IPS-15b (cell line): Measurements from ENCODE around the gene SLC25A39.
"Not testable (repeated sequence)": the region's sequence is repeated elsewhere in the genome, so short reads cannot be mapped to it uniquely, and the experiment has no call there.

Source experiments
- H3K27me3 ChIP-seq: one replicate; pipeline ENCODE4 v1.6.1; 2013; ENCODE audit warnings: low read length; ENCODE audit not compliant: control insufficient read depth, insufficient read depth
- H3K36me3 ChIP-seq: one replicate; pipeline ENCODE4 v1.6.1; 2013; ENCODE audit warnings: low read length; ENCODE audit not compliant: control insufficient read depth, insufficient read depth
- H3K4me1 ChIP-seq: one replicate; pipeline ENCODE4 v1.6.1; 2013; ENCODE audit warnings: mild to moderate bottlenecking, low read length; ENCODE audit not compliant: control insufficient read depth, insufficient read depth
- H3K4me3 ChIP-seq: one replicate; pipeline ENCODE4 v1.5.1; 2013; ENCODE audit warnings: low read depth, low read length
- H3K9ac ChIP-seq: one replicate; pipeline ENCODE4 v1.6.1; 2013; ENCODE audit warnings: low read depth, mild to moderate bottlenecking, low read length
- H3K9me3 ChIP-seq: one replicate; pipeline ENCODE4 v1.6.1; 2013; ENCODE audit warnings: mild to moderate bottlenecking, low read length; ENCODE audit not compliant: control insufficient read depth, insufficient read depth

The SLC25A39 gene

DNA sequence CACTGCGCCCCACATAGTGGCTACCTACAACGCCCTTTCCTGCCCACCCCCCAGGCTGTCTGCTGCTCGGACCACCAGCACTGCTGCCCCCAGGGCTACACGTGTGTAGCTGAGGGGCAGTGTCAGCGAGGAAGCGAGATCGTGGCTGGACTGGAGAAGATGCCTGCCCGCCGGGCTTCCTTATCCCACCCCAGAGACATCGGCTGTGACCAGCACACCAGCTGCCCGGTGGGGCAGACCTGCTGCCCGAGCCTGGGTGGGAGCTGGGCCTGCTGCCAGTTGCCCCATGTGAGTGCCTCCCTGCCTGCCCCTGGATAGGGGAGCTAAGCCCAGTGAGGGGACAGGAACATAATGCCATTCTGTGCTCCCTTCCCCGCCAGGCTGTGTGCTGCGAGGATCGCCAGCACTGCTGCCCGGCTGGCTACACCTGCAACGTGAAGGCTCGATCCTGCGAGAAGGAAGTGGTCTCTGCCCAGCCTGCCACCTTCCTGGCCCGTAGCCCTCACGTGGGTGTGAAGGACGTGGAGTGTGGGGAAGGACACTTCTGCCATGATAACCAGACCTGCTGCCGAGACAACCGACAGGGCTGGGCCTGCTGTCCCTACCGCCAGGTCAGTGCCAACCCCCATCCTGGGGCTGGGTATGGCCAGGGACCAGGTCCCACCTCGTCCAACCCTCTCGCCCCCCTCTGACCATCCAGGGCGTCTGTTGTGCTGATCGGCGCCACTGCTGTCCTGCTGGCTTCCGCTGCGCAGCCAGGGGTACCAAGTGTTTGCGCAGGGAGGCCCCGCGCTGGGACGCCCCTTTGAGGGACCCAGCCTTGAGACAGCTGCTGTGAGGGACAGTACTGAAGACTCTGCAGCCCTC lies 27.6 kb upstream of the SLC25A39 start:
- Histone ChIP-seq H3K9me3 (no peaks in the 10 kb centered on the region), H3K27me3 (no peaks in the 10 kb centered on the region), H3K36me3 (peaks cover 23% of the 10 kb centered on the region), H3K4me3 (no peak overlapping the region), H3K4me1 (no peaks in the 10 kb centered on the region), H3K9ac (no peak overlapping the region)

- Histone ChIP-seq H3K4me1 (no peaks in the 10 kb centered on the region), H3K4me3 (no peak overlapping the region), H3K36me3 (peaks cover 23% of the 10 kb centered on the region), H3K9me3 (no peaks in the 10 kb centered on the region), H3K27me3 (no peaks in the 10 kb centered on the region), H3K9ac (no peak overlapping the region)
Measured at GRCh38 chr17:44351464-44351863, 26.8 kb upstream of the SLC25A39 start.

GRCh38 chr17:44350733-44351226 lies 26.2 kb upstream of the SLC25A39 start:
- Histone ChIP-seq H3K36me3 (peaks cover 23% of the 10 kb centered on the region), H3K27me3 (no peaks in the 10 kb centered on the region), H3K9me3 (no peaks in the 10 kb centered on the region), H3K4me3 (no peak overlapping the region), H3K9ac (no peak overlapping the region), H3K4me1 (peaks cover 5% of the 10 kb centered on the region)

- Histone ChIP-seq H3K27me3 (no peaks in the 10 kb centered on the region), H3K9me3 (no peaks in the 10 kb centered on the region), H3K4me1 (peaks cover 5% of the 10 kb centered on the region), H3K4me3 (no peak overlapping the region), H3K9ac (no peak overlapping the region), H3K36me3 (peaks cover 23% of the 10 kb centered on the region)
Measured at GRCh38 chr17:44349553-44350070, 25.0 kb upstream of the SLC25A39 start.

DNA sequence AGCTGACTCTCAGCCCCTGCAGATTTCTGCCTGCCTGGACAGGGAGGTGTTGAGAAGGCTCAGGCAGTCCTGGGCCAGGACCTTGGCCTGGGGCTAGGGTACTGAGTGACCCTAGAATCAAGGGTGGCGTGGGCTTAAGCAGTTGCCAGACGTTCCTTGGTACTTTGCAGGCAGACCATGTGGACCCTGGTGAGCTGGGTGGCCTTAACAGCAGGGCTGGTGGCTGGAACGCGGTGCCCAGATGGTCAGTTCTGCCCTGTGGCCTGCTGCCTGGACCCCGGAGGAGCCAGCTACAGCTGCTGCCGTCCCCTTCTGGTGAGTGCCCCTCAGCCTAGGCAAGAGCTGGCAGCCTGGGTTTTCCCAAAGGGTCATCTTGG lies 24.4 kb upstream of the SLC25A39 start:
- Histone ChIP-seq H3K36me3 (peaks cover 23% of the 10 kb centered on the region), H3K4me3 (no peak overlapping the region), H3K9me3 (no peaks in the 10 kb centered on the region), H3K27me3 (peaks cover 3% of the 10 kb centered on the region), H3K4me1 (peaks cover 5% of the 10 kb centered on the region), H3K9ac (no peak overlapping the region)

DNA sequence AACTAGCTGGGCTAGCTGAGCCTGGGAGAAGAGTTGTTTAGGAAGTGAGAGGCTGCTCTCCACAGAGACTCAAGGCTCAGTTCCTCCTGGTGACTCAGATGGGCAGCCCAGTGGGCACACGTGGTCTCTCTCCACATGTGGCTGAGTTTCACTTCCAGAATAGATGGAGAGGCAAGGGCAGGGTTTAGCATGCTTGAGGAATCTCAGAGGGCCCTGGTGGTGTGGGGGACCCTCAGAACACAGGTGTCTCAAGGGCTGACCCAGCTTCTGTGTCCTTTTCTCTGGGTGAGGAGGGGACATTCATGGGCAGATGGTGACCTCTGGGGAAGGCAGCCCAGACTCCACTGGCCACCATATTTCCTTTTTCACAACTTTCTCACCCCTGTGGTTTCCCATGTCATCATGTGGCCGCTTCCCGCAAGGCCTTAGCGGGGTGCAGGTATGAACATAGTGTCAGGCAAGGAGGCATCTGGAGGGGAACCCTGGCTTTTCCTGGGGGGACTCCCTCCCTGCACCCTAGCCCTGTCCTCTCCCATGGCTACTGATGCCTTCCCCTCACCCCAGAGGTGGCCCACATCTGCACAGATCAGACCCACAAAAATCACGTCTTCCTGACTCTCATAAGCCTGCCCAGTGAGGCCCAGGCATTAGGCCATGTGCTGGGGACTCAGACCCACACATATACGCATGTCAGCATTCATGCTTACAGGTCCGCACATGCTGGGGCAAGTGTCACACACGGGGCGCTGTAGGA lies 23.8 kb upstream of the SLC25A39 start:
- H3K4me3 ChIP-seq: no peak overlapping the region
- H3K9ac ChIP-seq: no peak overlapping the region
- peaks cover 4% of the 10 kb centered on the region for H3K27me3 ChIP-seq
- H3K4me1 ChIP-seq: peaks cover 5% of the 10 kb centered on the region
- H3K36me3 ChIP-seq: peaks cover 23% of the 10 kb centered on the region
- no peaks in the 10 kb centered on the region for H3K9me3 ChIP-seq

- not testable (repeated sequence) for H3K4me1 ChIP-seq, H3K9ac ChIP-seq, H3K4me3 ChIP-seq, H3K27me3 ChIP-seq, H3K9me3 ChIP-seq
- H3K36me3 ChIP-seq: peaks cover 19% of the 10 kb centered on the region
Measured at GRCh38 chr17:44347206-44348055, 22.8 kb upstream of the SLC25A39 start.

DNA sequence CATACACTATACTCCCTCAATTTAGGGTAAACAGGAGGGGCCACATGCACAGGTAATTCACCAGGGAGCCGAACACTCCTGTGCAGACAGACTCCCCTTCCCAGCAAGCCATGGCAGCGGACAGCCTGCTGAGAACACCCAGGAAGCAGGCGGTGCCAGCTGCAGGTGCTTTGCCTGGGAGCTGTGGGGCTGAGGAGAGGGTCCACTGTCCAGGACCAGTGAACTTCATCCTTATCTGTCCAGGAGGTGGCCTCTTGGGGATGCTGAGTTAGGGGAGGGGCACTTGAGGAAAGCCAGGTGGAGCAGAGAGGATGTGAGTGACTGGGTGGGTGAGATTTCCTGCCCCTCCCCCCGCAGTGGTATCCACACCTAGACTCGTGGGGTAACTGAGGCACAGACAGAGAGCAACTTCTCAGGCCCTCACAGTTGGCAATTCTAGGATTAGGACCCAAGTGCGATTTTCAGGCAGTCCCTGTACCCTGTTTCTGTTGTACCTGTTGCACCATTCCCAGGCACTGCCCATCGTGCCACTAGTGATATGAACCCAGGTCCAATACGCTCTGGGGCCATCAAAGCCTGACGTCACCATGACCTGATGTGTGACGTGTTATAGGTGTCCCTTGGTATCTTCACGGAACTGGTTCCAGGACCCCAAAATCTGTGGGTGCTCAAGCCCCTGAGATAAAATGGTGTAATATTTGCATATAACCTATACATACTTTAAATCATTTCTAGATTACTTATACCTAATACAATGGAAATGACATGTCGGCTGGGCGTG lies 21.6 kb upstream of the SLC25A39 start:
- H3K9ac ChIP-seq: no peak overlapping the region
- H3K27me3 ChIP-seq: peaks cover 4% of the 10 kb centered on the region

GRCh38 chr17:44345454-44346026 lies 20.9 kb upstream of the SLC25A39 start:
- H3K27me3 ChIP-seq: peaks cover 4% of the 10 kb centered on the region
- H3K36me3 ChIP-seq: peaks cover 2% of the 10 kb centered on the region
- no peaks in the 10 kb centered on the region for H3K9me3 ChIP-seq
- peak overlapping the region; percentile 76 for H3K9ac ChIP-seq
- H3K4me1 ChIP-seq: peaks cover 5% of the 10 kb centered on the region
- peak overlapping the region; percentile 96 for H3K4me3 ChIP-seq

More for the DNA sequence above, 21.6 kb upstream of the SLC25A39 start:
- no peaks in the 10 kb centered on the region for H3K9me3 ChIP-seq
- H3K36me3 ChIP-seq: peaks cover 9% of the 10 kb centered on the region
- H3K4me1 ChIP-seq: peaks cover 5% of the 10 kb centered on the region
- H3K4me3 ChIP-seq: peak overlapping the region; percentile 96

DNA sequence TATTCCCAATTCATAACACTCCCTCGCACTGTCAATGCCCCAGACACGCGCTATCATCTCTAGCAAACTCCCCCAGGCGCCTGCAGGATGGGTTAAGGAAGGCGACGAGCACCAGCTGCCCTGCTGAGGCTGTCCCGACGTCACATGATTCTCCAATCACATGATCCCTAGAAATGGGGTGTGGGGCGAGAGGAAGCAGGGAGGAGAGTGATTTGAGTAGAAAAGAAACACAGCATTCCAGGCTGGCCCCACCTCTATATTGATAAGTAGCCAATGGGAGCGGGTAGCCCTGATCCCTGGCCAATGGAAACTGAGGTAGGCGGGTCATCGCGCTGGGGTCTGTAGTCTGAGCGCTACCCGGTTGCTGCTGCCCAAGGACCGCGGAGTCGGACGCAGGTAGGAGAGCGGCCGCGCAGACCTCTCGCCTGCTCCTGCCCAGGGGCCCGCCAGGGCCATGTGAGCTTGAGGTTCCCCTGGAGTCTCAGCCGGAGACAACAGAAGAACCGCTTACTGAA lies 20.4 kb upstream of the SLC25A39 start, which contains the start of gene GRN:
TSS of gene GRN (plus strand) at position 364 of the 515 bp plus-strand sequence. CDS start 3,863 bp downstream, outside the sequence.
- Histone ChIP-seq H3K4me1 (peaks cover 5% of the 10 kb centered on the region), H3K9ac (peak within 1 kb of the TSS; percentile 76), H3K36me3 (no peaks in the 10 kb centered on the region), H3K27me3 (peaks cover 4% of the 10 kb centered on the region), H3K4me3 (peak within 1 kb of the TSS; percentile 96), H3K9me3 (no peaks in the 10 kb centered on the region)
